ENCODE results near the gene AQP2.

AQP2 gene

GRCh38 chr12:49945394-49946080 is 5.0 kb upstream of the AQP2 start (continued):
- TF ChIP-seq, protein P1, sequence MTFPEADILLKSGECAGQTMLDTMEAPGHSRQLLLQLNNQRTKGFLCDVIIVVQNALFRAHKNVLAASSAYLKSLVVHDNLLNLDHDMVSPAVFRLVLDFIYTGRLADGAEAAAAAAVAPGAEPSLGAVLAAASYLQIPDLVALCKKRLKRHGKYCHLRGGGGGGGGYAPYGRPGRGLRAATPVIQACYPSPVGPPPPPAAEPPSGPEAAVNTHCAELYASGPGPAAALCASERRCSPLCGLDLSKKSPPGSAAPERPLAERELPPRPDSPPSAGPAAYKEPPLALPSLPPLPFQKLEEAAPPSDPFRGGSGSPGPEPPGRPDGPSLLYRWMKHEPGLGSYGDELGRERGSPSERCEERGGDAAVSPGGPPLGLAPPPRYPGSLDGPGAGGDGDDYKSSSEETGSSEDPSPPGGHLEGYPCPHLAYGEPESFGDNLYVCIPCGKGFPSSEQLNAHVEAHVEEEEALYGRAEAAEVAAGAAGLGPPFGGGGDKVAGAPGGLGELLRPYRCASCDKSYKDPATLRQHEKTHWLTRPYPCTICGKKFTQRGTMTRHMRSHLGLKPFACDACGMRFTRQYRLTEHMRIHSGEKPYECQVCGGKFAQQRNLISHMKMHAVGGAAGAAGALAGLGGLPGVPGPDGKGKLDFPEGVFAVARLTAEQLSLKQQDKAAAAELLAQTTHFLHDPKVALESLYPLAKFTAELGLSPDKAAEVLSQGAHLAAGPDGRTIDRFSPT (tag by site-specific recombination; IDR thresholded peaks at IDR 0.05): no peak
- no peak for TF ChIP-seq ZNF174 (tag by site-specific recombination; IDR thresholded peaks at IDR 0.05)
- peak; percentile 75 for TF ChIP-seq SP7 (tag by site-specific recombination; IDR thresholded peaks at IDR 0.05)
- TF ChIP-seq ZNF664 (tag by site-specific recombination; IDR thresholded peaks at IDR 0.05): no peak
- TF ChIP-seq, protein P2, sequence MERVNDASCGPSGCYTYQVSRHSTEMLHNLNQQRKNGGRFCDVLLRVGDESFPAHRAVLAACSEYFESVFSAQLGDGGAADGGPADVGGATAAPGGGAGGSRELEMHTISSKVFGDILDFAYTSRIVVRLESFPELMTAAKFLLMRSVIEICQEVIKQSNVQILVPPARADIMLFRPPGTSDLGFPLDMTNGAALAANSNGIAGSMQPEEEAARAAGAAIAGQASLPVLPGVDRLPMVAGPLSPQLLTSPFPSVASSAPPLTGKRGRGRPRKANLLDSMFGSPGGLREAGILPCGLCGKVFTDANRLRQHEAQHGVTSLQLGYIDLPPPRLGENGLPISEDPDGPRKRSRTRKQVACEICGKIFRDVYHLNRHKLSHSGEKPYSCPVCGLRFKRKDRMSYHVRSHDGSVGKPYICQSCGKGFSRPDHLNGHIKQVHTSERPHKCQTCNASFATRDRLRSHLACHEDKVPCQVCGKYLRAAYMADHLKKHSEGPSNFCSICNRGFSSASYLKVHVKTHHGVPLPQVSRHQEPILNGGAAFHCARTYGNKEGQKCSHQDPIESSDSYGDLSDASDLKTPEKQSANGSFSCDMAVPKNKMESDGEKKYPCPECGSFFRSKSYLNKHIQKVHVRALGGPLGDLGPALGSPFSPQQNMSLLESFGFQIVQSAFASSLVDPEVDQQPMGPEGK (tag by site-specific recombination; IDR thresholded peaks at IDR 0.05): peak; percentile 50; the same call in 1 of the 2 replicates
- TF ChIP-seq ZNF548 (tag by site-specific recombination; IDR thresholded peaks at IDR 0.05): no peak
- TF ChIP-seq ZNF292 (tag by site-specific recombination; IDR thresholded peaks at IDR 0.05; ENCODE audit: borderline replicate concordance, low read depth): no peak
- TF ChIP-seq ZIC2 (tag by site-specific recombination; IDR thresholded peaks at IDR 0.05): peak; percentile 26; the same call in 1 of the 2 replicates
- 0 out of 2 replicates have a peak, but pooled peaks have one; percentile 14 for TF ChIP-seq EGR2 (tag by site-specific recombination; IDR thresholded peaks at IDR 0.05; ENCODE audit: low read depth)
- TF ChIP-seq KLF7 (tag by site-specific recombination; IDR thresholded peaks at IDR 0.05; ENCODE audit: borderline replicate concordance): no peak
- TF ChIP-seq ZFP41 (tag by site-specific recombination; IDR thresholded peaks at IDR 0.05; ENCODE audit: borderline replicate concordance): no peak
- TF ChIP-seq KLF16 (tag by site-specific recombination; IDR thresholded peaks at IDR 0.05): 0 out of 2 replicates have a peak, but pooled peaks have one; percentile 54
- no peak for TF ChIP-seq ZNF521 (tag by site-specific recombination; IDR thresholded peaks at IDR 0.05)
- TF ChIP-seq ZNF426 (tag by site-specific recombination; IDR thresholded peaks at IDR 0.05): no peak
- no peak for TF ChIP-seq ZNF747 (tag by site-specific recombination; IDR thresholded peaks at IDR 0.05)
- peak; percentile 84 for TF ChIP-seq ZBTB17 (tag by site-specific recombination; IDR thresholded peaks at IDR 0.05)
- TF ChIP-seq ZNF239 (tag by site-specific recombination; IDR thresholded peaks at IDR 0.05): no peak
- no peak for TF ChIP-seq ZNF302 (tag by site-specific recombination; IDR thresholded peaks at IDR 0.05; ENCODE audit: low read depth)
- no peak for TF ChIP-seq ZBTB1 (tag by site-specific recombination; IDR thresholded peaks at IDR 0.05)
- TF ChIP-seq ZNF596 (tag by site-specific recombination; IDR thresholded peaks at IDR 0.05): no peak
- TF ChIP-seq ZFHX2 (tag by site-specific recombination; conservative IDR thresholded peaks at IDR 0.05): no peak
- 0 out of 2 replicates have a peak, but pooled peaks have one; percentile 60 for TF ChIP-seq ZNF561 (tag by site-specific recombination; IDR thresholded peaks at IDR 0.05; ENCODE audit: borderline replicate concordance)
- peak; percentile 49; the same call in 1 of the 2 replicates for TF ChIP-seq ZNF768 (tag by site-specific recombination; IDR thresholded peaks at IDR 0.05)
- TF ChIP-seq ZNF658 (tag by site-specific recombination; IDR thresholded peaks at IDR 0.05): no peak
- no peak for TF ChIP-seq SALL2 (tag by site-specific recombination; IDR thresholded peaks at IDR 0.05; ENCODE audit: borderline replicate concordance)
- TF ChIP-seq SP2 (tag by site-specific recombination; IDR thresholded peaks at IDR 0.05): 0 out of 2 replicates have a peak, but pooled peaks have one; percentile 17
- TF ChIP-seq, protein P3, sequence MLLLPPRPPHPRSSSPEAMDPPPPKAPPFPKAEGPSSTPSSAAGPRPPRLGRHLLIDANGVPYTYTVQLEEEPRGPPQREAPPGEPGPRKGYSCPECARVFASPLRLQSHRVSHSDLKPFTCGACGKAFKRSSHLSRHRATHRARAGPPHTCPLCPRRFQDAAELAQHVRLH (tag by site-specific recombination; IDR thresholded peaks at IDR 0.05): peak; percentile 48; the same call in 1 of the 2 replicates
- no peak for TF ChIP-seq HOXD13 (CRISPR knock-in tag; IDR thresholded peaks at IDR 0.05; ENCODE audit: borderline replicate concordance)
- no peak for TF ChIP-seq ZNF423 (tag by site-specific recombination; IDR thresholded peaks at IDR 0.05)
- TF ChIP-seq ZNF394 (tag by site-specific recombination; IDR thresholded peaks at IDR 0.05; ENCODE audit: borderline replicate concordance): peak; percentile 23; the same call in 1 of the 2 replicates
- no peak for TF ChIP-seq GFI1B (tag by site-specific recombination; IDR thresholded peaks at IDR 0.05)
- 0 out of 2 replicates have a peak, but pooled peaks have one; percentile 45 for TF ChIP-seq GLI4 (tag by site-specific recombination; IDR thresholded peaks at IDR 0.05)
- TF ChIP-seq, protein P4, sequence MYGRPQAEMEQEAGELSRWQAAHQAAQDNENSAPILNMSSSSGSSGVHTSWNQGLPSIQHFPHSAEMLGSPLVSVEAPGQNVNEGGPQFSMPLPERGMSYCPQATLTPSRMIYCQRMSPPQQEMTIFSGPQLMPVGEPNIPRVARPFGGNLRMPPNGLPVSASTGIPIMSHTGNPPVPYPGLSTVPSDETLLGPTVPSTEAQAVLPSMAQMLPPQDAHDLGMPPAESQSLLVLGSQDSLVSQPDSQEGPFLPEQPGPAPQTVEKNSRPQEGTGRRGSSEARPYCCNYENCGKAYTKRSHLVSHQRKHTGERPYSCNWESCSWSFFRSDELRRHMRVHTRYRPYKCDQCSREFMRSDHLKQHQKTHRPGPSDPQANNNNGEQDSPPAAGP (tag by site-specific recombination; IDR thresholded peaks at IDR 0.05): peak; percentile 66
- TF ChIP-seq SP3 (tag by site-specific recombination; IDR thresholded peaks at IDR 0.05): peak; percentile 32; the same call in 1 of the 2 replicates
- no peak for TF ChIP-seq ZNF114 (tag by site-specific recombination; IDR thresholded peaks at IDR 0.05)
